Stimulated activated effector memory CD8-positive, alpha-beta T cell treated with anti-CD3 and anti-CD28 coated beads, Interleukin-12 subunit alpha, Interleukin-12 subunit beta, amount 100 ng/mL, for 72 hours (primary cell): ENCODE data around the gene FOSL2.
A peak's percentile ranks its signal among the peaks of the same experiment; 100 is the strongest.

ENCODE experiments used
- ATAC-seq: fragments of 150-1000 bp; cut with Tn5 transposase; 2 replicates; pipeline ENCODE4 v1.10.0; 2021
- DNase-seq, 2 donors: peaks; one replicate each; pipeline ENCODE4 v3.0.0; 2021 to 2022; ENCODE audit warnings: low spot score in 2 of 2
- H3K27ac Mint-ChIP-seq: one replicate; pipeline ENCODE4 v1.8.0; 2022; ENCODE audit warnings: mild to moderate bottlenecking, mixed read lengths
- H3K36me3 Mint-ChIP-seq: one replicate; pipeline ENCODE4 v1.8.0; 2022; ENCODE audit warnings: mild to moderate bottlenecking, mixed read lengths
- H3K4me1 Mint-ChIP-seq: one replicate; pipeline ENCODE4 v1.8.0; 2022; ENCODE audit warnings: mixed read lengths
- H3K4me3 Mint-ChIP-seq: one replicate; pipeline ENCODE4 v1.8.0; 2022; ENCODE audit warnings: mild to moderate bottlenecking, mixed read lengths
- H3K9me3 Mint-ChIP-seq: one replicate; pipeline ENCODE4 v1.8.0; 2022; ENCODE audit warnings: mixed read lengths

FOSL2 gene

DNA sequence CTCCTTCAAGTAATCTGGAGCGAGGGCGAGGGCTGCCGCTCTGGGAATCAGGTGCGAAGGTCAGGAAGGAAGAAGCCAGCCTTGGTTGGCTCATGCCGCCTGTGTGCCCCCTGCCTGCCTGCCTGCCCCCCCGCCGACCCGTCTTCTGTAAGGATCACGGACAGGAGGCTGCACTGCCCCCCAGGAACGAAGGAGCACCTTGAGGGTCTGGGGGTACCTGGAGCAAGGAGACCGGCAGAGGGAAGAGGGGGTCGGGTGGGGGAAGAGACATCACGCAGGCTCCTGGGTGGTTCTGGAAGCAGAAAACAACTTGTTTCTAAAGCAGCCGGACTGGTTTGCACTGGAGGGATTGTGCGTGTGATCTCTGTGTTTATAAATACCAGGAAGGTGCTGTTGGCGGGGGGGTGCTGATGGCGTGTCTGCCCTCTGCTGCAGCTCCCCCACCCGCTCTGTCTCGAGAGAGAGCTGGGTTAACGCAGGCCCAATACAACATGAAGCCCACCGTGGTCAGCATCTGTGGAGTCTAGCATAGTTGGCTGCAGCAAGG, 1.7 kb downstream of the FOSL2 start:
- no peak overlapping the region for H3K4me3 Mint-ChIP-seq
- no peak for ATAC-seq
- no peak for DNase-seq
- no peaks in the 10 kb centered on the region for H3K9me3 Mint-ChIP-seq
- no peak overlapping the region for H3K27ac Mint-ChIP-seq
- H3K36me3 Mint-ChIP-seq, result no peaks in the 10 kb centered on the region
- peaks cover 36% of the 10 kb centered on the region for H3K4me1 Mint-ChIP-seq

GRCh38 chr2:28394997-28395333, 2.3 kb downstream of the FOSL2 start:
- H3K27ac Mint-ChIP-seq, result no peak overlapping the region
- no peak overlapping the region for H3K4me3 Mint-ChIP-seq
- H3K9me3 Mint-ChIP-seq, result no peaks in the 10 kb centered on the region
- H3K4me1 Mint-ChIP-seq, result peaks cover 36% of the 10 kb centered on the region
- DNase-seq, result no peak
- no peaks in the 10 kb centered on the region for H3K36me3 Mint-ChIP-seq
- ATAC-seq, result no peak

DNA sequence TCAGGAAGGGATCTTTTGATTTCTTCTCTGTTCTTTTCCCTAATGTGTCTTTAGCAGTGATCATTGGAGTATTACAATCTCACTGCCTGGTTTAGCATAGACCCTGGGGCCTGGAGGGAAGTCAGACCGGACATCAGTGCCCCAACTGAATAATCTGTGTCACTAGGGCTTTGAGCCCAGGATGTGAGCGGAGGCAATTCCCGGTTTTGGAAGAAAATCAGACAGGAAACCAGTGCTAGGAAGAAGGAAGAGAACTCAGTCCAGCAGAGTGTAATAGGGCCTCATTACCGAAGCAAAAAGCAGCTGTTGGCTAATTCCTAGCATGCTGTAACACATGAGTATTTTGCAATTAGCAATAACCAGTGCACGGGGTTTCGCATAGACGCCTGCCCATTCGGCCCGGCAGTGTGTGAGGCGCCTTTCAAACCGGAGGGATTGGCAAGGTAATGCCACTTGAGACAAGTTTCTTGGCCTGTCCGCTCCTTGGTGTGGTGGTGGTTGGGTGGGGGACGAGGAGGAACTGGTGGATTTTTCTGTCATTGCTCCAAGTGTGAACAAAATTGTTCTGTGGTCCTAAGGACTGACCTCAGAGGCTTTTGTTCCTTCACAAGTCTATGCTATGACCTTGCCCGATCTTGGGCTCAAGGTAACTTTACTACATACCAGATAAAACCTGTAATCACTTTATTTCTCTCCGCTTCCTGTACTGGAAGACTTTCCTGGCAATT, 2.8 kb downstream of the FOSL2 start:
- no peaks in the 10 kb centered on the region for H3K9me3 Mint-ChIP-seq
- peaks cover 40% of the 10 kb centered on the region for H3K4me1 Mint-ChIP-seq
- no peak overlapping the region for H3K4me3 Mint-ChIP-seq
- no peaks in the 10 kb centered on the region for H3K36me3 Mint-ChIP-seq
- DNase-seq (no peak), ATAC-seq (no peak)
- no peak overlapping the region for H3K27ac Mint-ChIP-seq

DNA sequence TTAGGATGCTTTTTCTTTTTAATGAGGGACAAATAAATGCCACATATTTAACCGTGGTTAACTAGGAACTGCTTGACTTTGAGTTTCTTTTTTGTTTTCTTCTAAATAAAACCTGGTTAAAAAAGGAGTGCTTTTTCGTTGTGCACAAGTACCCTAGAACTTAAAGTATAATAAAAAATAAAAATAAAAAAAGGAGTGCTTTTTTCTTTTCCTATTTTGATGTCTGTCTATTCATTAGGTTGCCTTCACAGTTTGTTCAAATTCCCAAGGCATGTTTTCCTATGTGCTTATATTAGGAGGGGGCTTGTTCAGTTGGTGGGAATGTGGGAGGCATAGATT, 4.4 kb downstream of the FOSL2 start:
- peaks cover 47% of the 10 kb centered on the region for H3K4me1 Mint-ChIP-seq
- H3K36me3 Mint-ChIP-seq, result no peaks in the 10 kb centered on the region
- no peak overlapping the region for H3K27ac Mint-ChIP-seq
- ATAC-seq (no peak), DNase-seq (no peak)
- H3K9me3 Mint-ChIP-seq, result no peaks in the 10 kb centered on the region
- no peak overlapping the region for H3K4me3 Mint-ChIP-seq

- H3K9me3 Mint-ChIP-seq, result no peaks in the 10 kb centered on the region
- DNase-seq, result no peak
- H3K27ac Mint-ChIP-seq, result no peak overlapping the region
- H3K36me3 Mint-ChIP-seq, result no peaks in the 10 kb centered on the region
- no peak overlapping the region for H3K4me3 Mint-ChIP-seq
- ATAC-seq, result peak; percentile 24
- peaks cover 60% of the 10 kb centered on the region for H3K4me1 Mint-ChIP-seq
Measured at GRCh38 chr2:28398101-28398834, 5.6 kb downstream of the FOSL2 start.

- H3K36me3 Mint-ChIP-seq, result no peaks in the 10 kb centered on the region
- H3K4me3 Mint-ChIP-seq, result no peak overlapping the region
- H3K4me1 Mint-ChIP-seq, result peaks cover 70% of the 10 kb centered on the region
- DNase-seq (no peak), ATAC-seq (no peak)
- no peaks in the 10 kb centered on the region for H3K9me3 Mint-ChIP-seq
- no peak overlapping the region for H3K27ac Mint-ChIP-seq
Measured at GRCh38 chr2:28399289-28399688, 6.6 kb downstream of the FOSL2 start.

DNA sequence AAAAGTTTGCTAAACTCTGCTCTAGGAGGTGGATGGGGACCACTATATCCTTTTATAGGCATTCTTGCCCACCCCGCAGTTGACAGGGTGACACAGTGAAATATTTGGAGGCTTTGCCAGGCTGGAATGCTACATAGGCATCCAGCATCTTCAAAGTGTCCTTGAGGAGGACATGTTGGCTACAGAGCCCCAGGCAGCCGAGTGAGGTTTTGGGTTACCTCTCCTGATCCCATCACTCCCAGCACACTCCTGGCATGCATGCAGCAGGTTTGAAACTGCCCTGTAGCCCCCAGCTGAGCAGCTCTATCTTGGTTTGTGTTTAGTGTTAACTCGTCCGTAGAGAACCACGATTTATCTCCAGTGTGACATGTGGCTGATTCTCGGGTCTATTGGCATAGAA, 7.3 kb downstream of the FOSL2 start:
- Mint-ChIP-seq H3K4me1 (peaks cover 77% of the 10 kb centered on the region), H3K27ac (no peak overlapping the region), H3K36me3 (no peaks in the 10 kb centered on the region), H3K9me3 (no peaks in the 10 kb centered on the region), H3K4me3 (no peak overlapping the region)
- DNase-seq (no peak), ATAC-seq (no peak)

- Mint-ChIP-seq H3K27ac (no peak overlapping the region), H3K4me1 (peaks cover 81% of the 10 kb centered on the region)
Measured at GRCh38 chr2:28400419-28400818, 7.8 kb downstream of the FOSL2 start.

DNA sequence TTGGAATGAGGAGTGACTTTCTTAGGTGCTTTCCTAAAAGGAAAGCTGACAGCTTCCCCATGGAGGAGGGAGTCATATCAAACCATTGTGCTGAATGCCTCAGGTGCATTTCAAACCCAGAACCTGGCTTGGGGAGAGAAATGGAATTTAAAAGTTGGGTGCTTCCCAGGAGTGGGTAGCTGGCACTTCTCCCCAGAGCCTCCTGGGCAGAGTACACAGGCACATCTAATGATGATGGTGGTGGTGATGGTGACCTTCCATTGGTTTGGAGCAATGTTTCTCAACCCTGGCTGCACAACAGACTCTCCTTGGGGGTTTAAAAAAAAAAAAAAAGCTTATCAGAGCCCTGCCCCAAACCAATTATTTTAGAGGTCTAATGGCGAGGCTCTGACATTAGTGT, 8.3 kb downstream of the FOSL2 start:
- H3K9me3 Mint-ChIP-seq, result no peaks in the 10 kb centered on the region
- H3K36me3 Mint-ChIP-seq, result no peaks in the 10 kb centered on the region
- no peak overlapping the region for H3K27ac Mint-ChIP-seq
- H3K4me1 Mint-ChIP-seq, result peaks cover 84% of the 10 kb centered on the region
- H3K4me3 Mint-ChIP-seq, result no peak overlapping the region
- ATAC-seq (no peak), DNase-seq (no peak)

More at GRCh38 chr2:28400419-28400818, 7.8 kb downstream of the FOSL2 start:
- Mint-ChIP-seq H3K9me3 (no peaks in the 10 kb centered on the region), H3K36me3 (no peaks in the 10 kb centered on the region), H3K4me3 (no peak overlapping the region)
- DNase-seq (no peak), ATAC-seq (no peak)

DNA sequence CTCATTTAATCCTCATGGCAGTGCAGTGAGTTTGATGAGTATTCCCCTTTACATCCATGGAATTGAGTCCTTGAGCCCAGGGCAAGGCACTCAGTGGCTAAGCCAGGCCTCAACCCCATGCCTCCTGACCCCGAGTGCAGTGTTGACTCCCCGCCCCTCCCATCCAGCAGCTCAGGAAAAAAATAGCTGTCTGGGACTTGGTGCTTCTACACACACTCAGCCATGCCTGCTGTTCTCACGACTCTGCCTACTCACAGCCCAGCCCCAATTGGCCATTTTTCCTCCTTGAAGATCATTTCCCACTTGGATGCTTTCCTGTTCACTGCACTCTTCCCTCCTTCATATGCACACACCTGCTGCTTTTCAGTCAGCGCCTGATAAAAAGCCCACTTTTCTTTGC, 8.8 kb downstream of the FOSL2 start:
- Mint-ChIP-seq H3K4me1 (peaks cover 88% of the 10 kb centered on the region), H3K9me3 (no peaks in the 10 kb centered on the region), H3K27ac (no peak overlapping the region), H3K4me3 (no peak overlapping the region), H3K36me3 (no peaks in the 10 kb centered on the region)
- DNase-seq (no peak), ATAC-seq (no peak)

GRCh38 chr2:28401948-28402550, 9.4 kb downstream of the FOSL2 start:
- DNase-seq, result no peak
- H3K4me1 Mint-ChIP-seq, result peaks cover 95% of the 10 kb centered on the region
- no peak overlapping the region for H3K27ac Mint-ChIP-seq
- no peaks in the 10 kb centered on the region for H3K36me3 Mint-ChIP-seq
- no peak for ATAC-seq
- no peak overlapping the region for H3K4me3 Mint-ChIP-seq
- no peaks in the 10 kb centered on the region for H3K9me3 Mint-ChIP-seq

DNA sequence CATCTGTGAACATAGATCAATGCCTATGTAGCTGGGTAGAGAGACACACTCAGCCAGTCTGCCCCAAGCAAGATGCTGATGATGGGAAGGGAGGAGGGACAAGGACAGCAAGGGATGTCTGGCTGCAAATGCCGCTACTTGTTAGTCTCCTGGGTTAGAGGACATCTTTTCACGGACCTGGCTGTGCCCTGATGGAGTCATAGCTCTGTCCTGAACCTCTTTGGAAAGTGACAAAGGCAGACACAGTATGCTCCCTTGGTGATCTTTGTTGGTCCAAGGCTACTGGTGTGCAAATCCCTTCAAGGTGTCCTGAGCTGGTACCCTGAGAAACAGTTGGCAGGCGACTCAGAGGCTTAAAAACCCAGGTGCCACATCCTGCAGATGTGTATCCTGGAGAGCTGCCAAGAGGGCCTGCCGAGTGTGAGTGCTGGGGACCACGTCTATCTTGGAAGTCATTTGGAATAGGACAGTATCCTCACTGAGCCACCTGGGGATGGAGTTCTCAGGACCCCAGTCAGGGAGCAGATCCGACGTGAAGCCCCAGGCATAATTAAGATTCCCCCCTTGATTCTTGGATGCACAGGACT, 10.8 kb downstream of the FOSL2 start:
- H3K27ac Mint-ChIP-seq, result no peak overlapping the region
- ATAC-seq (no peak), DNase-seq (no peak)
- H3K4me1 Mint-ChIP-seq, result peaks cover 95% of the 10 kb centered on the region
- no peak overlapping the region for H3K4me3 Mint-ChIP-seq
- H3K36me3 Mint-ChIP-seq, result no peaks in the 10 kb centered on the region
- H3K9me3 Mint-ChIP-seq, result no peaks in the 10 kb centered on the region

GRCh38 chr2:28404086-28404485, 11.4 kb downstream of the FOSL2 start:
- ATAC-seq (no peak), DNase-seq (no peak)
- Mint-ChIP-seq H3K9me3 (no peaks in the 10 kb centered on the region), H3K4me1 (peaks cover 95% of the 10 kb centered on the region), H3K4me3 (no peak overlapping the region), H3K36me3 (no peaks in the 10 kb centered on the region), H3K27ac (no peak overlapping the region)

GRCh38 chr2:28405537-28405936, 12.9 kb downstream of the FOSL2 start:
- Mint-ChIP-seq H3K4me3 (peak overlapping the region; percentile 60), H3K4me1 (peaks cover 95% of the 10 kb centered on the region), H3K9me3 (no peaks in the 10 kb centered on the region), H3K36me3 (no peaks in the 10 kb centered on the region), H3K27ac (no peak overlapping the region)
- ATAC-seq, result no peak
- DNase-seq, result no peak

DNA sequence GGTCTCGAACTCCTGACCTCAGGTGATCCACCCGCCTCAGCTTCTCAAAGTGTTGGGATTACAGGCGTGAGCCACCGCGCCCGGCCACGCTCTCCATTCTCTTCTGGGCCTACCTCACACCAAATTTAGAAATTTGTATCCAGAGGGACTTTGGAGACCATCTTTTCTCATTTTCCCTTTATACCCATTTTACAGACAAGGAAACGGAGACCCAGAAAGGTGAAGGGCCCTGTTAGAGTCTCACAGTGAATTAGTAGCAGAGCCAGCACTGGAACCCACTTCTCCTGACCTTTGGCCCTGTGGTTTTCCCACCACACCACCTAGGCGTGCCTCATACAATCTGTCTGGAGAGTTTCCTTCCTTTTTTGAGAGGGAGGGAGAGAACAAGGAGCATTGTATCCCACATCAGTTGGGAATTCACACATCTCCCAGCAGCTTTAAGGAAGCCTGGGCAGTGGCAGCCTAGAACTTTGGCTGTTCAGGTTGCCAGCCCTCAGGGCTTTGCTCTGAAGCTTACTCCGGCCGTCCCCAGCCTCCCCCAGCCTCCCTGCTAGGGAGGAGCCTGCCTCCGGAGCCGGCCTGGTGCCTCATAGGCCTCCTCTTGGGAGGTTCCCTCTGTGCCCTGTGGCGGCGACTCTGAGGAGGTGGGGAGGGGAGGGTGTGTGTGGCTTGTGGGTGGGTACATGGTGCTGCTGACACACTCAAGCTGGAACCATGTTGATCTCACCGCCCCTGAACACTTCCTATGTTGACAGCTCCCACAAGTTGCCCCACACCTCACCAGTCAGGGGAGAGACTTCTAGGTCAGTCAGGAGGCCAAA, 13.8 kb downstream of the FOSL2 start:
- no peaks in the 10 kb centered on the region for H3K9me3 Mint-ChIP-seq

More for the DNA sequence above, 13.8 kb downstream of the FOSL2 start:
- DNase-seq (peak; percentile 55 to 81), ATAC-seq (peak; percentile 82)
- Mint-ChIP-seq H3K4me1 (peaks cover 96% of the 10 kb centered on the region), H3K27ac (peak overlapping the region; percentile 94), H3K36me3 (no peaks in the 10 kb centered on the region), H3K4me3 (peak overlapping the region; percentile 60)
